HG03342 (cell line): ENCODE results near the gene THEM5.

ENCODE experiments used
- ATAC-seq: cut with Tn5 transposase; IDR thresholded peaks from one replicate; pipeline ENCODE4 v1.9.1; 2021; ENCODE audit warnings: mild to moderate bottlenecking, moderate library complexity; ENCODE audit not compliant: unreplicated experiment

The THEM5 gene

DNA sequence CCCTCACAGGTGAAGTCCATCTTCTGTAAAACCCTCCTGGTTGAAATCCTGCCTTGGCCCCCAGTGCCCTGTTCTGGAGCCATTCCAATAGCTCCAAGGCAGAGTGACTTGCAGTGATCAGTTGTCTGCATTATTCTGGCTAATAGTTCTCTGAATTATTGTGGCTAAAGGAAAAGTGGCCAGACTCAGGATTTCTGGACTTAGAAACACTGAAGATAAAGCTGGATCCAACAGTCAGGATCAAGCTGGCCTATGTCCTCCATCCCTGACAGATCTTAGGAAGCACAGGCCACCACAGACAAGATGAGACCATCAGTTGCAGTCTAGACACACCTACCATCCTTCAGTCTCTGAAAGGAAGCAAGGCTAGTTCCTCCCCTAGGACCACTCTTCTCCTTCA, 13.1 kb downstream of the THEM5 start:
- ATAC-seq = no peak

DNA sequence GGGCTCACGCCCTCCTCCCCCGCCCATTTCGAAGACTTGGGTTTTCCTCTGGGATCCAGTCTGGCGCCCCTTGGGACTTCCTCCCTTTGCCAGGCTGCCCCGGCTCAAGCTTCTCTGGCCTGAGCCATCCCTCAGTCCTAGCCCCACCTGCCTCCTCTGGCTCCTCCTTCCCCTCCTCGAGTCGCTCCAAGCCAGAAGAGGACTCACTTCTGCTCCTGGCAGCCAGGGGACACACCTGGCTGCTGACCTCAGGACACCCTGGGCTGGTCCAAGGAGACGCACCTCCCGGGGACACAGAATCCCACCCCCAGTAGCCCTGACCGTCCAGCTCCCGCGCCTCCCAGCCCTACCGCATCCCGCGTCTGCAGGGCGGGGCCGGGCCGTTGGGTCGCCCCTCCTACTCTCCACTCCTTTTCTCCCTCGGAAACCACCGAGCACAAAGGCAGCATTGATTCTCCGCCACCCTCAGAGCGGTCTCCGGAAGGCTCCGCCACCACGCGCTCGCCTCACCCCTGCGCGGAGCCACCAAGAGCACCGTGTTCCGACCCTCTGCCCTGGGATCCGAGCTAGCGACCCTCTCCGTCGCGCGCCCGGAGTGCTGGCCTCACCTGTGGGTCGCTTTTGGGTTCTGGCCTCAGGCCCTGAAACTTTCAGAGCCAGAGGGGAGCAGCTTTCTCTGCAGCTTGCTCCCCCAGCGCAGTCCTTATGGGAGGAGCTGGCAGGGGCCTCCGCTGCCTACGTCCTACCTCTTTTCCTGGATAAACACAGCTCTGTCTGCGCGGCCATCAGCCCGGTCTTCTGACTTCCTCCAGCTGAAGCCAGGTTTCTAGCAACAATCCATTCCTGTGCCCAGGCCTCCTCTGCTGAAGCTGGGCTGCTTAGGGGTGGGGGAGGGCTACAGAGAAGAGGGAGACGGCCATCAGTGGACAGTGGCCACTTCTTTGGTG, 13.8 kb downstream of the THEM5 start, which contains the start of gene C2CD4D:
Gene C2CD4D, minus strand, starts transcription at position 364 of the 947 bp plus-strand sequence. CDS start 831 bp downstream, outside the sequence.
- peak; percentile 58 for ATAC-seq

DNA sequence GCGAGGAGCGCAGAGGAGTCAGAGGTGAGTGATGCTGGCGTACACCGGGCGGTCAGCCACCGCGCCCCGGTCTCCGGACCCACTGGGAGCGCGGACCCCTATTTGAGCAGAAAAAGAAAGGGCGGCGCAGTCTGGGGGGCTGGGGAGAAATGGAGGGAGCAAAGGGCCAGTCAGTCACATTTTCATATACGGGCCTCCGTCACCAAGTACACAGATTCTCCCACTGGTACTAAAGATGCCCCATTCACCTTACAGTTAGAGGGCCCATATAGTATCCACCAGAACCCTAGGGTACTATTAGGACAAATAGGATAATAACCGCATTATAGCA, 14.5 kb downstream of the THEM5 start:
- no peak for ATAC-seq

DNA sequence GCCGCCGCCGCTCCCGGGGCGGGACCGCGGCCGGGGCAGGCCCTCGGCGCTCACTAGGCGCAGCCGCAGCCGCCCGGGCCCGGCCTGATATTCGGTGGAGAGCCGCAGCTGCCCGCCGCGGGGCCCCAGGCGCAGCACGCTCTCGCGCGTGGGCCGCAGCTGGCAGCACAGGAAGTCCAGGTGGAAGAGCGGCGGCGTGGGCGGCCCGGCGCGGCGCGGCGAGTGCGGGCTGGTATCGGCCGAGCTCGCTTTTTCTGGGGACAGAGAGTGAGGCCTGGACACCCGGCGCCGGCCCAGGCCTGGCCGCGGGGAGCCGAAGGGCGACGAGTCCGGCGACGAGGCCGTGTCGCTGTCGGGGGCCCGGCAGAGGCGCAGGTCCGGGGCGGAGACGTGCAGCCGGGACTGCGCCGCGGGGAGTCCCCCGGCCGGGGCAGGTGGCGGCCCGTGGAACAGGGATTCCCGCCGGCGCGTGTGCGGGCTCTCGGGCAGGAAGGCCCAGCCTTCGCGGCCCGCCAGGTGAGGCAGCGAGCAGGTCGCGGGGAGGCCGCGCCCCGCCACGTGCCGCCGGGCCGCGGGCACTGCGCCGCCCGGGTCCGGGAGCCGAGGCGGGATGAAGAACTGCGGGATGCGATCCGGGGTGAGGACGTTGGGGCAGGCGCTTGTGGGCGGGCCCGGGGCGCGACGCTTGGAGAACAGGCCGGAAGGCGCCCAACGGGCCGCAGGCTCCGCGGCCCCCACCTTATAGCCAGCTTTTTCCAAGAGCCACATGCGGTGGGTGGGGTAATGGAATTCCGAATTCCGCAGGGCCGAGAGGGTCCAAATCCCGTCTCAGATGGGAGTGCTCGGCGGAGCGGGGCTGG, 15.1 kb downstream of the THEM5 start:
- ATAC-seq = no peak

DNA sequence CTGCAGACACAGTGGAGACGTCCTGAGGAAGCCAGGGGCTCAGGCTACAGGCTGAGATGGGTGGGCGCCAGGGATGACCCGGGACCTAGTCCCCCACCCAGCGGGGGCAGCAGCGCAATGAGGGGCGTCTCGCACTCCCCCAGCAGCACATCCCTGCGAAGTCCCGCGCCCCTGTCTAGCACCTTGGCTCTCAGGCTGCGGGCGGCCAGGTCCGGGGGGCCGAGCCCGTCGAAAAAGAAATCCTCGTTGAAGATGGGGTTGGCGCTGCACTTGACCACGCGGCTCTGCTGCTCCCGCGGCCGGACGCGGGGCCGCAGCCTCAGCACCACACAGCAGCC, 15.7 kb downstream of the THEM5 start:
- no peak for ATAC-seq

DNA sequence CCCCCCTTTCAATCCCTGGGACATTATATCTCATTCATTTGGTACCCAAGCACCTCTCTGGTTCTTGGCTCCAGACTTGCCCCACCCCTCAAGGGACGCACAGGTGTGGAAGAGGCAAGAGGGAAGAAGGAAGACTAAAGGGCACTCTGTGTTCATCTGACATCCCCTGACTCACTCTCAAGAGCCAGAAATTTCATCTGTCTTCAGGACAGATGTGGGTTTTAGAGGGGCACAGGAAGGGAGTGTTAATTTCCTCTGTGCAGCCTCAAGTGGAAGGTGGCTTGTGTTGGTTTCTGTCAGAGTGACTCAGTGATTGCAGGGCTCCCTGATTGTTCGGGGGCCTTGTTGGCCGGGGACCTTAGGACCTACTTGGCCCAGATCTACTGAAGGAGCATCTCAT, 16.3 kb downstream of the THEM5 start:
- ATAC-seq = no peak

DNA sequence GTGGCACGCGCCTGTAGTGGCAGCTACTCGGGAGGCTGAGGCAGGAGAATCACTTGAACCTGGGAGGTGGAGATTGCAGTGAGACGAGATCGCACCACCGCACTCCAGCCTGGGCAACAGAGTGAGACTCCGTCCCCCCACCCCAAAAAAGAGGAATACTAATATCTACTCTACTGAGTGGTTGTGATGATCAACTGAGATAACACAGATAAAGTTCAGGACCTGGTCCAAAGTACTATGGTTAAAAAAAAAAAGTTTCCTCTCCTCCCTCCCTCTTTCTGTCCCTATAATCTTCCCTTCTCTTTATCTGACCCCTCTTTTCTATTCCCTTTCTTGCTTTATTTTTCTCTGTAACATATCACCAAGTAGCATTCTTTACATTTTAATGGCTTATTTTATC, 17.9 kb downstream of the THEM5 start:
- ATAC-seq = no peak

DNA sequence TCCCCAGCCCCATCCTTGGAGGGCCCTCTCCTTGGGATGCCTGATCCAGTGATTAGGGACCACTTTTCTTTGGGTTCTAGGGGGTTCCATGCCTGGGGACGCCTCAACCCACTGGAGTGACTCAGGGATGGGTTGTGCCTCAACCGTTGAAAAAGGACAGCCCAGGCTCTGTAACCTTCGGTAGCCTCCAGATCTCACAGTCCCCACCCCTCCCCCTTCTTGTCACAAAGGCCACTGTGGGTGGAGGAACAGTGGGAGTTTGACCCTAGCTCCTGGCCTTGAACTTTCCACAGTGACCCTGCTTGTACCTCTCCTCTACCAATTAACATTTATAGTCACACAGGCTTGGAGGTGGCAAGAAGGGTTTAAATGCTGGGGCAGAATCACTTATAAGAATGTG, 19.3 kb downstream of the THEM5 start:
- no peak for ATAC-seq

DNA sequence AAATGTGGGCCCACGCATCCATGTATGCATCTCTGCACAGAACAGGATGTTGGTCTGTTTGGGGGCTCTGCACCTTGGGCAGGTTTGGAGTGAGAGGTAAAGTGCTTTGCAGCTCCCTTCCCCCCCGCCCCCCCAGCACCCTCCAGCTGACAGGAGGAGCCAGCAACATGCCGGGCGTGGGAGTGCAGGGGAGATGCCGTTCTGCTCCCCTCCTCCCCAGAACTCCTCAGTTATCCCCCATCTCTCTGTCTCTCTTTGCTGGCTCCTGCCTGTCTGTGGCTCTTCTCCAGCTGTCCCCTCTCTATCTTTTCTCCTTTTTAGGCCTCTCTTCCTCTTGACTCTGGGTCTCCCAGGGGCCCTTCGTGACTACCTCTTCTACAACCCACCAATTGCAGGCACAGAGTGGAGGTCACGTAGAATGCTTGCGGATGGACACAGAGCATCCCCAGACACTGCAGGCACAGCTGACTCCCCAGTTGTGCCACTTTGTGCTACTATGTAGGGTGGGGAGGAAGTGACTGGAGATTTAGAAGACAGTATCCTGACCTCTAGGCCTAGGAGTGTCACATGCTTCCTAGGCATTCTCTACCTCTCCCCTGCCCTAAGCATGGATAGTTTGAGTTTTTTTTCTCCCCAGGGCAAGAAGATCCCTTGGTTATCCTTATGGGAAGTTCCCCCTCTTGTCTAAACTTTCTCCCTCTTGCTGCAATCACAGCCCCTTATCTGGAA, 20.2 kb downstream of the THEM5 start:
- ATAC-seq = no peak

DNA sequence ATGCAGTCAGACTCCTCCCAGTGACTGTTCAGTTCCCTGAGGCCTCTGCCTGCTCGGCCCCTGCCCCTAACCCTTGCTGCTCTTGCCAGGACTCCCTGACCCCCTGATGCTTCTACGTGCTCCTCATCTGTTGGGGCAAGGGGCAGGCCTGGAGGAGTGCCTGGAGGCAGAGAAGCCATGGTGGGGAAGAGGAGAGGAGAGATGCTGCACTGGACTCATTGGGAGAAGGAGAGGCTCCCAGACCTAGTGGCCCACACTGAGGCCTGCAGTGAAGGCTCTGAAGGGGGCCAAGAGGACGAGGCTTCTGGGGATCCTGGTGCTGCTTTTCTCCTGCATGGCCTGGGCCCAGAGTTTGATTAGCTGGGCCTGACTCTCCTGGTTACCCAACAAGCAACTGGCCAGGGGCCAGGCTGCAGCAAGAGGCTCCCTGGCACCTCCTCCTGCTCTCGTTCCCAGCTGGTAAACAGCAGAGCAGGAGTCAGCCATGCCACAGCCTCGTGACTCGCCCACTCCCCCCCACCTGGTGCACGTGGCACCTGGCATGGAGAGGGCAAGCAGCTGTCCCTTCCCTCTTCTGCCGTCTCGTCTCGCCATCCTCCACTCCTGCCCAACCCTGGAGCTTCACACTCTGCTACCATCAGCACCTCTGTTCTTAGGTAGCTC, 21.1 kb downstream of the THEM5 start:
- no peak for ATAC-seq

DNA sequence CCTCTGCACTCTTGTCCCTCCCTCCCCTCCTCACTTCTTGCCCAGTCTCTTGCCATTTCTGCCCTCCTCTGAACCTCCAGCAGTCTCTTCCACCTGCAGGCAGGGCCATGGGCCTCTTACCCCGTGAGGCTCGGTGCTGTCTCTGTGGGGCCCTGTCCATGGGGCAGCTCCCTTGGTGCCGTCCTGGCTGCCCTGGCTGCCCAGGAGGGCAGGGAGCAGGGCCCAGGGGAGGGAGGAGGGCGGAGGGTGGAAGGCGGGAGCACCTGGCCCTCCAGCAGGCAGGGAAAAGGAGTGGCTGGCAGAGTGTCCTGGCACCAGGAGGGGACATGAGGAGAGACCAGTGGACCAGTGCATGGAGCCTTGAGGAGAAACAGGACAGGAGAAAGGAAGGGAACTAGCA, 21.9 kb downstream of the THEM5 start, which contains the start of gene RORC:
Gene RORC, minus strand, starts transcription at position 198 of the 400 bp plus-strand sequence. Its CDS starts 38 bp downstream, at position 160.
- no peak for ATAC-seq

DNA sequence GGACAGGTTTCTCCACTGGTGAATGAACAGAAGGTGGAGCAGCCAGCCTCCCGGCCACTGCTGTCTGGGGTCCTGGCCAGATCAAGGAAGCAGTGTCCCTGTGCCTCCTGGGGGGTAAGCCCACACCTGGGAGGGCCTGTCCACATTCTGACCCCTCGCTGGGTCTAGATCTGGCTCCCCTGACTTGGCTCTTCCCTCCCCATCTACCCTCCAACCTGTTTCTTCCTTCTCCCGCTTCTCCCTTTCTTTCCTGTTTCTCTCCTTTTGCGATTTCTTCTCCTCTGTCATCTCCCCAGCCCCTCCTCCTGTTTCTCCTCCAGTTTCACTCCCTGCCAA, 22.3 kb downstream of the THEM5 start:
- no peak for ATAC-seq

DNA sequence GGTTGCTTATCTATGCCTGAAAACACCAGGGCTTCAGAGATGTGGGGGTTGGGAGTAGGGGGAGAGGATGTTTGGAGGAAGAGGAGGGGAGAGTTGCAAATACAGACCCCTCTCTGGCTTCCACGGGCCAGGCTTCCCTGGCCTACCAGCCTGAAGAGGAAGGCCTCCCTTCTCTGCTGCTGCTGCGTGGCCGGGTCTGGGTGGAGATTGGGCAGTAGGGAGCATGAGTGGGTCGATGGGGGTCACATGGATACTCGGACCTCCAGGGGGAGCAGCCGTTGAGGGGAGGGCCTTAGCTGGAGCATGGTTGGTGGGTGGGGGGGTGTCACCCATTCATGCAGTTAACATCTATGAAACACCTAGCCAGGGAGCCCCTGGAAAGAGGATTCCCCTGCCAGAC, 23.5 kb downstream of the THEM5 start:
- ATAC-seq = no peak

DNA sequence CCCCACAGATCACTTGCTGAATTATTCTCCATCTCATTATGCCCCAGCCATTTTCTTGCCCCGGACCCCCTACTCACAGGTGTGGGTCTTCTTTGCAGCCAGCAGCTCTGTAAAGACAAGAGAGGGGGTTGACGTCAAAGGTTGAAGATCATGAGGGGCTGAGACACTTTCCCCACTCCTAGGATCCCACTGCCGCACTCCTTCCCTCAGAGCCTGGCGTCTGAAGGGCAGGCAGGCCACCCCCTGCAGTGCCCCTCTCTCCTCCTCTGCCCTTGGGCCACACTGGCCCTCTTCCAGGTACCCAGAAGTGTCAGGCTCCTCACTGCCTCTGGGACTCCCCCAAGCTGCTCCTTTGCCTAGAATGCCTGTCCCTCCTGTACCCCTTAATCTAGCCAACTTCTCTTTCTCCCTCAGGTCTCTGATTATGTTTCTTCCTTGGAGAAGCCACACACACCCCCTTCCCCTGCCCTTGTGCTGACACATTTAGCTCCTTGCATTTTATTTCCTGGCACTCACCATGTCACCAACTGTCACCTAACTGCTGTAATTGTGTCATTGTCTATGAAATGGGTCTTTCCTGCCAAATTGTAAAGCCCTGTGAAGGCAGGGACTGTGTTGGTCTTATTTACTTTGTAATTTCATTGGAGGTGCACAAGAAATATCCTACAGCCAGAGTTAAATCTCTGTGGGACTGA, 24.0 kb downstream of the THEM5 start:
- no peak for ATAC-seq

DNA sequence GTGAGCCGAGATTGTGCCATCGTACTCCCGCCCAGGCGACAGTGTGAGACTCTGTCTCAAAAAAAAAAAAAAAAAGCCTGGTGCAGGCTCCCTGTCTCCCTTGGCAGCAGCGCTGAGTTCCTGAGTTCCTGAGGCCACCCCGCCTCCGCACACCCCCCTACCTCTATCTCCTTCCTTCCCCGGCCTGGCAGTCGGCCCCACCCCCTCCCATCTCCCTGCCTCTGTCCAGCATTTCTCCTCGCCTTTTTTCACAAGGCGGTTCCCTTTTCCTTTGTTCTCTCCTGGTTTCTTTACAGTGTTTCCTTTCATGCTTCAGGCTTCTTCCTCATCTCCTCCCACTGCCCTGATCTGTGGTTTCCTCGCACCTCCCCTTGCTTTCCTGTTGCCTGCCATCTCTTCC, 24.6 kb downstream of the THEM5 start:
- no peak for ATAC-seq

DNA sequence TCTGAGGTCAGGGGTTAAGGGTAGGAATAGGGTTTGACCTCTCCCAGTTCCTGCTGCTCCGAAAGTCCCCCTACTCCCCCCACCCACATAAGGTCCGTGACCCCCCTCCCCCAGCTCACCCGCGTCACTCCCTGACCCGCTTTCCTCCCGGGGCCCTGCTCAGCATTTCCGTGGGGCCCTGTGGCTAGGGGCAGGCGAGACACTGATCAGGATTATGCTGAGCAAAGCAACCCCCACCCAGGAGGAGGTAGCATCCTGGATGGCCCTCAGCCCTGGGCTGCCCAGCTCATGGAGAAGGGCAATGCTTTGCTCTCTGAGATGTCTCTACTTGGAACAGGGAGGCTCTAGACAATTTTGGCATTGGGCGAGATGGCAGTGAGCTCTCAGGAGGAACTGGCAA, 25.7 kb downstream of the THEM5 start:
- no peak for ATAC-seq

DNA sequence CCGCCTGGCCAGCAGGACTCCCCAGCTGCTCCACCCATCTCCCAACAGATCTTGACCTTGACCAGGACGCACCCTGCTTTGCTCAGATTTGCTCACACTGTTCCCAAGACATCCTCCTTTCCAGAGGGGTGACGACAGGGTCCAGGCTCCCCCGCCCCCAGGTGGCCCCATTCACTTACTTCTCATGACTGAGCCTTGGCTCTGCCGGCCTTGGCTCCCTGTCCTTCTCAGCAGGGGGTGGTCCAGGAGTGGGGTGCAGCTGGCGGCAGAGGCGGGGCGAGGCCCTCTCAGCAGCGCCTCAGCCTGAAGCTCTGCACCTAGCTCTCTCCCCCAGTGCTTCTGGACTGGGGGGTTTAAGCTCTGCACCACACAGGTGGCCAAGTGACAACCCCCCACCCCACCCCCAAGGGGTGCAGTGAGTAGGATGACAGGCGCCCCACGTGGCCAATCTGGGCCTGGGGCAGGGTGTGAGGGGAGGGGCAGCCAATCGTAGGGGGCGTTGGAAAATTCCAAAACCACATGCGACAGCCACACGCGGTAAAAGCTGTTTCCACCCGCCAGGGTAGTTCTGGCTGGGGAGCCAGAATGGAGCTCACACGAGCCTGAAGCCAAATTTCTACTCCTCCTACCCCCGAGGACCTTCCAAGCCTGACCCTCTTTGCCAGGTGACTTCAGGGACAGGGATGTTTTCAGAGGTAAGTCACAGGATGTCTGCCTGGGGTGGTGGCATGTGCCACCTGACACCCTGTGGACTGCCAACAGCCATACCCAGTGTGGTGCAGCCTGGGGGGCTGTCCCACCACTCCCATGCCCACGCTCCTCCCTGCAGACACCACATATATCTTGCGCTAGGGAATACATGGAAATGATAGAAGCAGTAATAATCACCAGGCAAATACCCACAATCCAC, 27.5 kb downstream of the THEM5 start:
- ATAC-seq = no peak

DNA sequence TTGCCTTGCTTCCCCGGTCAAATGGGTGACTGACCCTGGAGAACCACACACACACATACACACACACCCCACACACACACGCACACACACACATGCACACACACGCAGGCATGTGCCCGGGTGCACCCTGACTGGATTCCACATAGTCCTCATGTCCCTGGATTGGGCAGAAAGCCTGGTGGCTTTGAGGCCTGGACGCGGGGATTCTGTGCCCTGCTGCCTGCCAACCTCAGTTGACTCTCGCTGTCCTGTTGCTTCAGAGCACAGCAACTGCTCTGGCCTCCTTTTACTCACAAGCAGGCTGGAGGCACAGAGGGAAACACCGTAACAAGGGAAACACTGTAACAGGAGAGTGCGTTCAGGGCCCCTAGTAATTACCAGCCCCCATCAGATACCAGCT, 28.3 kb downstream of the THEM5 start:
- no peak for ATAC-seq

DNA sequence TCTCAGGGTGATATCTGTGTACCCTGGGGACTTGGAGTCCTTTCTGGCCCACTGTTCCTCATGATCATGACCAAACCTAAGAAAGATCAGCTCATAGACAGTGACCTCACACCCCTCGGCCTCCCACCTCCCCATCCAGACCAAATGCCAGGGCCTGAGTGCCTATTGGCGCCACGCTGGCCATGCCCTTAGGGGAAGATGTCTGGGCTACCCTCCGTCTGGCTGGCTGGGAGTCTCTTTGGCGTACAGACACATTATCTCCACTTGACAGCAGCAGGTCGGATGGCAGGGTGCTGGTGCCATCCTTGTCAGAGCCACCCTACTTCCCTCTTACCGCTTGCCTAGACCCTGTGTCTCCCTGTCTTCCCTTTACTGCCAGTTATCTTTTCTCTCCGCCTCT, 30.3 kb downstream of the THEM5 start:
- no peak for ATAC-seq
